ENCODE measurements around the gene IZUMO4. TPM values are rescaled to one million over a fixed set of nuclear protein-coding genes. Genes with fewer than 3 reads are reported as not detected.
A peak's percentile ranks its signal among the peaks of the same experiment; 100 is the strongest.

Gene IZUMO4
- total and polyA plus RNA-seq, 2 donors (not counting 1 experiment from before 2014, with no cell fraction given), result 34.8 to 93.9 TPM

DNA sequence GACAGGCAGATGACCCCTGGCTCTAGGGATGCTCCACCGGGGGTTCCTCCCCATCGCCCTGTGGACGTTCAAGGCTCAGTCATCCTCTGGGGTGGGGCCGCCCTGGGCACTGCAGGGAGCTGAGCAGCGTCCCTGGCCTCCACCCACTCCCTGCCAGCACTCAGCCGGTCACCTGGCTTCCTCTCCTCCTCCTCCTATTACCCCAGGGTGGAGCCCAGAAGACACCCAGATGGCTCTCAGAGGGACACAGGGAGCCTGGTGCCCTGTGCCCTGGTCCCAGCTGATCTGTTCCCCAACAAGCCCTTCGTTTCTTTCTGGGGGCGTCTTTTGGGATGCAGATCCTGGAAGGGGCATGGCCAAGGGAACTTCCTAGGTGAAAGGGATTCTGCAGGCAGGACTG is 42.0 kb upstream of the IZUMO4 start:
- Histone ChIP-seq H3K36me3 (replicated peaks in 1 of 2; ENCODE audit: control extremely low read depth in 1 of 2, control insufficient read depth in 1 of 2, extremely low read depth in 1 of 2, insufficient read depth in 2 of 2, low read length in 1 of 2) (peaks cover 0 to 2% of the 10 kb centered on the region in 2 experiments), H3K4me1 (ENCODE audit: control insufficient read depth in 2 of 2, insufficient read depth in 2 of 2, low read length in 2 of 2) (peaks cover 60 to 81% of the 10 kb centered on the region in 2 donors), H3K4me2 (replicated peaks; ENCODE audit: low read depth, low read length, poor library complexity, severe bottlenecking) (peak overlapping the region; percentile 77), H3K9me3 (ENCODE audit: control extremely low read depth in 1 of 3, control insufficient read depth in 2 of 3, insufficient read depth in 1 of 3, low read length in 2 of 3) (peaks cover 0 to 3% (median 0%) of the 10 kb centered on the region in 3 donors), H3K79me2 (ENCODE audit: control insufficient read depth, insufficient read depth, low read length) (peaks cover 26% of the 10 kb centered on the region), H3K27ac (ENCODE audit: low read length in 2 of 2) (peak overlapping the region; percentile 69 to 99), H2AFZ (ENCODE audit: insufficient read depth, low read depth, low read length, poor library complexity, severe bottlenecking) (no peak overlapping the region), H3K27me3 (replicated peaks in 1 of 4; ENCODE audit: control extremely low read depth in 1 of 4, control insufficient read depth in 3 of 4, insufficient read depth in 4 of 4, low read length in 3 of 4) (no peaks in the 10 kb centered on the region), H3K9ac (ENCODE audit: low read length) (no peak overlapping the region), H3K4me3 (ENCODE audit: control extremely low read depth in 1 of 5, extremely low read depth in 1 of 5, insufficient read depth in 1 of 5, low read depth in 2 of 5, low read length in 4 of 5) (peak overlapping the region in 1 of 5 experiments; percentile 27), H4K20me1 (ENCODE audit: control insufficient read depth, insufficient read depth, low read length, poor library complexity, severe bottlenecking) (peaks cover 11% of the 10 kb centered on the region)
- ATAC-seq (ENCODE audit: low read depth), result no peak
- CTCF ChIA-PET, result interaction anchor here (0.6 to 0.7 kb wide), 2 partner anchors 16 to 101 kb away, joined by 3 to 5 read pairs; no protein-coding TSS in a partner anchor
- DNase-seq, result peak; percentile 63
- Mint-ChIP-seq H3K27me3 (no peaks in the 10 kb centered on the region), H3K27ac (peak overlapping the region; percentile 94), H3K9me3 (ENCODE audit: insufficient read depth) (no peaks in the 10 kb centered on the region), H3K4me3 (peak overlapping the region; percentile 80), H3K4me1 (peaks cover 57% of the 10 kb centered on the region)
- intact Hi-C loops (cut with micrococcal nuclease), result no loop called here
- POLR2A ChIA-PET, result interaction anchor here (0.6 to 1.4 kb wide), 8 partner anchors 11 to 190 kb away, joined by 3 to 5 read pairs (median 4); no protein-coding TSS in a partner anchor
- no peak for TF ChIP-seq EZH2 (IDR thresholded peaks at IDR 0.05; ENCODE audit: borderline replicate concordance, insufficient read depth, low read depth, low read length, poor library complexity, severe bottlenecking)
- TF ChIP-seq, protein P1, sequence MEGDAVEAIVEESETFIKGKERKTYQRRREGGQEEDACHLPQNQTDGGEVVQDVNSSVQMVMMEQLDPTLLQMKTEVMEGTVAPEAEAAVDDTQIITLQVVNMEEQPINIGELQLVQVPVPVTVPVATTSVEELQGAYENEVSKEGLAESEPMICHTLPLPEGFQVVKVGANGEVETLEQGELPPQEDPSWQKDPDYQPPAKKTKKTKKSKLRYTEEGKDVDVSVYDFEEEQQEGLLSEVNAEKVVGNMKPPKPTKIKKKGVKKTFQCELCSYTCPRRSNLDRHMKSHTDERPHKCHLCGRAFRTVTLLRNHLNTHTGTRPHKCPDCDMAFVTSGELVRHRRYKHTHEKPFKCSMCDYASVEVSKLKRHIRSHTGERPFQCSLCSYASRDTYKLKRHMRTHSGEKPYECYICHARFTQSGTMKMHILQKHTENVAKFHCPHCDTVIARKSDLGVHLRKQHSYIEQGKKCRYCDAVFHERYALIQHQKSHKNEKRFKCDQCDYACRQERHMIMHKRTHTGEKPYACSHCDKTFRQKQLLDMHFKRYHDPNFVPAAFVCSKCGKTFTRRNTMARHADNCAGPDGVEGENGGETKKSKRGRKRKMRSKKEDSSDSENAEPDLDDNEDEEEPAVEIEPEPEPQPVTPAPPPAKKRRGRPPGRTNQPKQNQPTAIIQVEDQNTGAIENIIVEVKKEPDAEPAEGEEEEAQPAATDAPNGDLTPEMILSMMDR (IDR thresholded peaks at IDR 0.05), result no peak
- WGBS (ENCODE audit: insufficient coverage), result 56% methylated on average over 6 of the region's 8 CpGs

Data from B cell (primary cell).